ENCODE results near the gene TRPC4AP.

Gene TRPC4AP

DNA sequence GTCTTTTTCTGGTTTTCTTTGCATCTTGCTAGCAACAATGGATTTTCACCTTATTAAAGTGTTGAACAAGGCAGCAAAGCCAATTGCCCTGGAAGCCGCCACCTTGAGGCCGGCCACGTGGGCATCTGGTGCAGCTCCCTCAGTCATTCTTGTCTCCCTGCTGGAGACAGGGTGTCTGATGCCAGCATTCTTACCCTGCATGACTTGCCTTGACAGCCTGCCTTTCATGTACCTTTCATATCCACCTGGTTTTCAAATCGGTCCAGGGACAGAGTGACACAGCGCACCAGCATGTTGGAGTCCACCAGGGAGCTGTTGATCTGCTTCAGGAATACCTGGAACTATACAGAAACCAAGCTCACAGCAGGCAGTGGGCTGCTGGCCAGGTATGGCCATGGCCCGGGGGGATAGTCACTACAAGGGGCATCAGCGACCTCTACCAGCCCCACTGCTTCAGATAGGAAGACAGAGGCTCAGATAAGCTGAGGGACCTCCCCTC is 87.1 kb downstream of the TRPC4AP start:
- peak; percentile 56 for DNase-seq (ENCODE audit: low spot score)
- no peak overlapping the region for H3K27ac ChIP-seq
- TF ChIP-seq, protein P1, sequence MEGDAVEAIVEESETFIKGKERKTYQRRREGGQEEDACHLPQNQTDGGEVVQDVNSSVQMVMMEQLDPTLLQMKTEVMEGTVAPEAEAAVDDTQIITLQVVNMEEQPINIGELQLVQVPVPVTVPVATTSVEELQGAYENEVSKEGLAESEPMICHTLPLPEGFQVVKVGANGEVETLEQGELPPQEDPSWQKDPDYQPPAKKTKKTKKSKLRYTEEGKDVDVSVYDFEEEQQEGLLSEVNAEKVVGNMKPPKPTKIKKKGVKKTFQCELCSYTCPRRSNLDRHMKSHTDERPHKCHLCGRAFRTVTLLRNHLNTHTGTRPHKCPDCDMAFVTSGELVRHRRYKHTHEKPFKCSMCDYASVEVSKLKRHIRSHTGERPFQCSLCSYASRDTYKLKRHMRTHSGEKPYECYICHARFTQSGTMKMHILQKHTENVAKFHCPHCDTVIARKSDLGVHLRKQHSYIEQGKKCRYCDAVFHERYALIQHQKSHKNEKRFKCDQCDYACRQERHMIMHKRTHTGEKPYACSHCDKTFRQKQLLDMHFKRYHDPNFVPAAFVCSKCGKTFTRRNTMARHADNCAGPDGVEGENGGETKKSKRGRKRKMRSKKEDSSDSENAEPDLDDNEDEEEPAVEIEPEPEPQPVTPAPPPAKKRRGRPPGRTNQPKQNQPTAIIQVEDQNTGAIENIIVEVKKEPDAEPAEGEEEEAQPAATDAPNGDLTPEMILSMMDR (IDR thresholded peaks at IDR 0.05): no peak
- H3K4me3 ChIP-seq: no peak overlapping the region

DNA sequence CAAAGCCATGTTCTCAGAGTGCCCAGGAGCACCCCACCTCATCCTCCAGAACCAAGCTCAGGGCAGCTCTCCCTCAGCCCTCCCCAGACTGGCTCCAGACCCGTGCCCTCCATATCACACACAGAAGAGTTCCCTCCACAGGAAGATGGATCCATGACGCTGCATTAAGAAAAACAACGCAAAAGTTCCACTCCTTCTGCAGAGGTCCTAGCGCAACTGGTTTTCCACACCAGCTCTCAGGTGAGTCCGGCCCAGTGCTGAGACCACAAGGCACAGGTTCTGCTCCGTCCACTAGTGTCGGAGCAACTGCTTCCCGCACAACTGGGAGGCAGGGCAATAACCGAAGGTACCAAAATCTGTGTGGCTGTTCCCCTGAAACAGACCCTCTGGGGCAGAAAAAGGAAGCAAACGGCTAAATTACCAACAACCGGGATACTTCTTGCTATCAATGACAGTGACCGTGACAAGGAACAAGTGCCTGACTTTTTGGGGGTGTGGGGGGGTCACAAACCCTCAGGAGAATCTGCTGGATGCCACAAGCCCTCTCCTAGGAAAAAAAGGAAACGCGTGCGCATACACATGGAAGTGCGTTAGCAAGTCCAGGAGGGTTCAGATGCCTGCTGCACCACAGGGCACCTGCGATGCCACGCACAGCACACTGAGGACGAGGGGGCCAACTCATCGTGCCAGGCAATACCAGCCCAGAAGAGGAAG is 87.7 kb downstream of the TRPC4AP start:
- no peak overlapping the region for H3K4me3 ChIP-seq
- no peak overlapping the region for H3K27ac ChIP-seq
- TF ChIP-seq, protein P1 (IDR thresholded peaks at IDR 0.05): no peak
- no peak for DNase-seq (ENCODE audit: low spot score)

DNA sequence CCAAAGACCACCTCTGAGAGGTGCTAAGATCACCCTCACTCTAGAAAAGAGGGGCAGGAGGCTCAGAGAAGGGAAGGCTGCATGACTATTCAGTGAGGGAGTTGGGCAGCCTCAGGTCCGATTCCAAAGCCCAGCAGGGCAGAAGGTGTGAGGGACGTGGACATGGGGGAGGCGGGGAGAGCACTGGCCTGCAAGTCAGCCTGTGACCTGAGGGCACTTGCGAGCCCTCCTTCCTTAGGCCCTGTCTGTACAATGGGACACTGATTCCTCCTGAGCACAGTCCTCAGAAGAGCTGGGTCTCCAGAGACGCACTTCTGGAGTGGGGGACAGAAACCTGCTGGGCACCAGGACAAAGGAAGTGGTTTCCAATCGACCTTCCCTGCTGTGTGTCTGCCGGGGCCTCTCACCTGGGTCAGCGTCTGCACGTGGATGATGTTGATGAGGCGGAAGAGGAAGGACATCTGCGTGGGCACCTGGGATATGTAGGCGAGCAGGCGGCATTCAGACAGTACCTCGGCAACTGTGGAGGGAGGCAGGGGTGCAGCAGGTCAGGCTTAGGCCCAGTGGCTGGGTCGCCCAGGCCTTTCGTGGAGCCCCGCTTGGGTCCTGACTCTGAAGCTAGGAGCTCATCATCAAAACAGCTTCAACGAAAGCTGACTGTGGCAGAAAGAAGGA is 88.4 kb downstream of the TRPC4AP start:
- TF ChIP-seq, protein P1 (IDR thresholded peaks at IDR 0.05): no peak
- DNase-seq (ENCODE audit: low spot score): no peak
- Histone ChIP-seq H3K4me3 (no peak overlapping the region), H3K27ac (no peak overlapping the region)

DNA sequence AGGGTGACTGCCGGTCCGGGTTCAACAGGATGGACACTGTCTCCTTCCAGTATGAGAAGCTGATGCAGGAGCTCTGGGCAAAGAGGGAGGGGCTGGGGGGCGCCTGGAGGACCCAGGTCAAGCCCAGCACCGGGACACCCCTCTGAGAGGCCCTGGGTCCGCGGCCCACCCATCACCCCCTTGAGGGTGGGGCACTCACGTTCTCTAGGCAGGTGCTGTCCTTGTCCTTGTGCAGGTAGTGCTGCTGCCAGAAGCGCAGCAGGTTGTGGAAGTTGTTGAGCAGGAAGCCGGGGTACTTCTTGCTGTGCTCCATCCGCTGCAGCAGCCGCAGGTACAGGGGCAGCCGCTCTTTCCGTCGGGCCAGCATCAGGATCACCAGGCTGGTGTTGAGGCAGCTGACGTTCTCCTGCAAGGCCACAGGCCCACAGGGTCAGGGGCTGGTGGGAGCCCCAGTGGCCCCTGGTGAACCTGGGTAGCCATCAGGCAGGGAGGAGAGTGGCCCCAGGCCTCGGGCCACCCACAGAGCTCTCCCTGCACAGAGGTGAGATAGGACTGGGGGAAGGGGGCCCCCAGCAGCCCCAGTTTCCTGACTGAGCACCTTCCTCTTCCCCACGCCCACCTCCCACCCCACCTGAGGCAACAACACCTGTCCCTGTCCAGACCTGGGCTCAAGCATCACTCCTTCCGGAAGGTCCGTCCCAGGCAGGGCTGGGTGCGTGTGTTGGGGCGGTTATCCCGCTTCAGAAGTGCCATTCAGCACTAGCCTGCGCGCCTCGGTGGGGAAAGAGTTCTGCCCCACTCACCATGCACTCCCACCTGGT is 89.2 kb downstream of the TRPC4AP start:
- DNase-seq (ENCODE audit: low spot score): no peak
- H3K4me3 ChIP-seq: no peak overlapping the region
- H3K27ac ChIP-seq: no peak overlapping the region
- TF ChIP-seq, protein P1 (IDR thresholded peaks at IDR 0.05): no peak

DNA sequence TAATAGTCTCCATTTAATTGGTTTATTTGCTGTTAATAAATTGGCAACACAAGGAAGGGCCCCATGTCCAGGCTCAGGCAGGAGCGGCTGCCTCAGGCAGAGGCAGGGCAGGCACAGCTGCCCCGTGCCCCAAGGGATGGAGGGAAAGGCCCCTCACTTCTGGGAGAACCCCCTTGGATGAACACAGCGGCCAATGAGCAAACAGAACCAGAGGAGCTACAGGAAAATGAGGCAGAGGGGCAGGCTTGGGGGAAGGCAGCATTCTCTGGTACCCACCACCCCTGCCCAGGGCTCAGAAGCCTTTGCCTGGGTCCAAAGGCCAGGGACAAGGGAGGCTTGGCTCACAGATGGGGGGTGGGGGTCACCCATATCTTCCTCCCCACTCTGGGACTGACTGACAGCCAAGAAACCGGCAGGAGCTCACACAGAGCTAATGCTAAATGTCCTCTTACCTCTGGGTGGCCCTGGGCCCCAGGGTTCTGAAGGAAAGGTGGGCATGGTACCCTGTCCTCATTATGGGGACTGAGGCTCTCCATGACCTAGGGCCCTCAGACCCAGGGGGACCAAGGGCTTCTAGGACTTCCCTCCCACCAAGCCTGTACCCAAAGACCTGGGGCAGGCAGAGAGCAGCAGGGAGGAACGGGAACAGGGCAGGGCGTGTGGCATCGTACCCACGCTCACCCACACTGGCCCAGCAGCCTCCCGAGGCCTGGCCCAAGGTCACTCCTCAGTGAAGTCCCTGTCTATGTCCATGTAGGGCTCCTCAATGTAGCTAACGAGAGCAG is 90.0 kb downstream of the TRPC4AP start:
- Histone ChIP-seq H3K27ac (no peak overlapping the region), H3K4me3 (no peak overlapping the region)
- DNase-seq (ENCODE audit: low spot score): no peak
- TF ChIP-seq, protein P1 (IDR thresholded peaks at IDR 0.05): no peak

DNA sequence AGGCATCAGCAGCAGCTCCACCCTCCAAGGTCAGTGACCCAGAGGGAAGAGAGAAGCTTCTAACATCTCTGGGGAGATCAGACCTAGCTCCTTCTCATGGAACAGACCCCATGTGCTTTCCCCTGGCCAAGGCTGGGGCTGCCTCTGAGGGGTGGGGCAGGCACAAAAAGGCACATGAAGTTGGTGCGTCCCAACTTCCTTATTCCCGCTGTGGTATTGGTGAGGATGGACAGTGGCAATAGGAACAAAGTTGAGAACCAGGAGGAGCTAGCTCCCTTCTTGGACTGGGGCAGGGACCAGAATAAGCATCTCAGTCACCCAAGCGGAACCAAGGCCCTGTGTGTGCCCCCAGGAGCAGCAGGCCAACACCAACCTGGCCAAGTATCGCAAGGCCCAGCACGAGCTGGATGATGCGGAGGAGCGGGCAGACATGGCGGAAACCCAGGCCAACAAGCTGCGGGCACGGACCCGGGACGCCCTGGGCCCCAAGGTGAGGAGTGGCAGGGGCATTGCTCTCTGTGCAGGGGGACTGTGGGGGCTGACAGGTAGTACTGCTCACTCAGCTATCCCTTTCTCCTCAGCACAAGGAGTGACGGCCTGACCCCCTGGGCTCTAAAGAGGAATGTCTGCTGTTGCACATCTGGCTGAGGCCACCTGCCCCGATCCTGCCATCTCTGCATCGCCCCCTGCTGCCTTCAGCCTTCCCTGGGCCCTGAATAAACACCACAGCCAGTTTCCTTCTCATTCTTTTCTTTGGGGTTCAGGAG is 90.8 kb downstream of the TRPC4AP start:
- H3K27ac ChIP-seq: no peak overlapping the region
- no peak for DNase-seq (ENCODE audit: low spot score)
- TF ChIP-seq, protein P1 (IDR thresholded peaks at IDR 0.05): no peak

More for the DNA sequence above, 90.8 kb downstream of the TRPC4AP start:
- H3K4me3 ChIP-seq: no peak overlapping the region
